GM21367 (cell line): Measurements from ENCODE around the gene ZFY.

Experiments used
- ATAC-seq: cut with Tn5 transposase; IDR thresholded peaks from one replicate; pipeline ENCODE4 v1.9.1; 2021; ENCODE audit not compliant: unreplicated experiment

The ZFY gene

DNA sequence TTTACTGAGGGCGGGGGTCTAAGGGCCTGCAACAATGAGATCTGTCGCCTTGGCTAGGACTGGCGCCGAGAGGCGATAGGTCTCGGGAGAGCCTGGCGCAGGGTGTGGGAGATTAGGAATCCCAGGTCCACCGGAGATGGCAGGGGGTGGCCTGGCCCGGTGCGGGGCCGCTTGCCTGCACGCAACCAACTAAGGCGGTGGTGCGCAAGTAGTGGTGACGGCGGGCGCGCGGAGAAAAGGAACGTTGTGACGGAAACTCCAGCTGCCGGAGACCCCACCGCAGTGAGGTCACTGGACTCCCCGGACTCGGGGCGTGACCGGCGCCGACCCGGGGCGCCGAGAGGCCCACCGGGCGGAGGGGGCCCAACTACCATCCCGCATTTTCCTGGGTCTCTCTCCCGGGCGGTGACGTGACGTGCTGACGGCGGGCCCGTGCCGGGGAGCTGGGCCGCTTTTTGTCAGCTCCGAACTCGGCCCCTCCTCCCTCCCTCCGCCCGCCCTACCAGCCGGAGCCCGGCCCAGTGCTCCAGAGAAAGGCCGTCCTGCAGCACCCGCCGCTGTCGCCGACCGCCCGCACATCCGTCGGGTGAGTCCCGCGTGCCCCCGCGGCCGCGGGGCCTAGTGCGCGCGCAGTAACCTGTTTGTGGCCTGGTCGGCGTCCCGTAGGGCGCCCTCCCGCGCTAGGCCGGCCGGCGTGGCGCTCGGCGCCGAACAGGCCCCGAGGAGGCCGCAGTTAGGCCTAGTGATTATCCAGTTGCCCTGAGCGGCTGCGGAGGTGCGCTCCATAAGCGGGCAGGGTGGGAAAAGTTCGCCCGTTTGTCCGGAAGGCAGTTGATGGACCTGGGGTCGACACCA is at the start of gene ZFY:
ZFY (plus strand) TSS at position 521 of the 855 bp plus-strand sequence. CDS start 18,556 bp downstream, outside the sequence.
- peak; percentile 25 for ATAC-seq

DNA sequence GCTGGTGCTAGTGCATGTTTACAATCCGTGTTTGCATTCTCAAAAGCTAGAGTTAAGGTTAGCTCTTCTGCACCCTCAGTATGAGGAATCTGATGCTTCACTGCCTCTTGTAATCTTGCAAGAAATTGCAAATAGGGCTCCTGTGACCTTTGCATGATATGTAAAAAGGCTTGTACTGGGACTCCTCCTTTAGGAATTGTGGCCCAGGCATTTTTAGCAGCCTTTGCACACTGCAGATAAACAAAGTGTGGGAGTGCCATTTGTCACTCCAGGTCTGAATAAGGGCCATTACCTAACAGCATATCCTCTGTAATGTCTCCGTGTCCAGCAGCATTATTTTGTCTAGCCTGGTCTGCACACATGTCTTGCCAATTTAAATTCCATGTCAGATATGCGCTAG is 49.3 kb upstream of the ZFY start:
- ATAC-seq, result no peak

DNA sequence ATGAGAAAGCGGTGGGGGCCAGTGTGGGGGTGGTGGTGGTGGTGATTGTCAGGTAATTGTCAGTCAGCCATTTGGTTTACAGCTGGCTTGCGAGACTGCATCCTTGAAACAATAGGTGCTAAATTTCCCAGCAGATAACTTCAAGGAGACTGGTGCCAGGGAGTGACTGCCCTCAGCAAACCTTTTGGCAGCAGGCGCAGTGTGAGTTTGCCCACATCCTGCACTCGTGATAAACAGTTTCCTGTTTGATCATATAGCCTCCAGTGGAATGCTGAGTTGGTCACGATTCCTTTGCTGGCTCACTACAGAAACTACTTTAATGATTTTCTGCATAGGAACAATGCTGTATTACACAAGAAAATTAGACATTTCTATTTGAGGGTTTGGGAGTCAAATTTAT is 47.8 kb upstream of the ZFY start:
- ATAC-seq, result no peak

DNA sequence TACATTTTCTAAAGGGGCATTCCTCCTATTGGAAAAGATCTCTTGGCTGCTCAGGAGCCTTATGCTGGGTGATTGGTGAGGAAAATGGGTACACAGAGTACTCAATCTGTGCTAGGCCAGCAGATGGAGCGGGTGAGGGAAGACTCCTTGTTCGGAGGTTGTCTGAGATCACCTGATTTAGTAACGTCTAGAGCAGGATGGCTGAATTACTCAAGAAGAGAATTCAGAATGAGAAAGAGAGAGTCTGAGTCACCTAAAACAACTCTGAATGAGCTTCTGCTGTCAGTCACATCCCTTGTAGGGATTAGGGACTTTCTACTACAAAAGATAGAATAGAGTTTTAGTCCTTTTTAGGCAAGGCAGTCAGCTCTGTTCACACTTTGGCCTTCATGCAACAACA is 47.2 kb upstream of the ZFY start:
- ATAC-seq, result peak; percentile 79

DNA sequence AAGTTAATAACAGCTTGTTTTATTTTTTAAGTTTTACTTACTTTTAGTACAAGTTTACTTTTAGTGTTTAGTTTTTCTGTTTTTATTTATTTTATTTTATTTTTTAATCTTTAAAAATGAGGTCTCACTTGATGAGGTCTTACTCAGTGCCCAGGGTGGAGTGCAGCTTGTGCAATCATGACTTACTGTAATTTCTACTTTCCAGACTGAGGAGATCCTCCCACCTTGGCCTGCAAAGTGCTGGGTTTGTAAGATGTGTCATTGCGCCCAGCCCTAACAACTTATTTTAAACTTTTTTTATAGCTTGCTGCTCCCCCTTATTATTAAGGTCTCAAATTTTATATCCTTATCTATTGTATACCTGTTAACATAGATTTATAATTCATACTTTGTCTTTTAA is 41.7 kb upstream of the ZFY start:
- no peak for ATAC-seq

DNA sequence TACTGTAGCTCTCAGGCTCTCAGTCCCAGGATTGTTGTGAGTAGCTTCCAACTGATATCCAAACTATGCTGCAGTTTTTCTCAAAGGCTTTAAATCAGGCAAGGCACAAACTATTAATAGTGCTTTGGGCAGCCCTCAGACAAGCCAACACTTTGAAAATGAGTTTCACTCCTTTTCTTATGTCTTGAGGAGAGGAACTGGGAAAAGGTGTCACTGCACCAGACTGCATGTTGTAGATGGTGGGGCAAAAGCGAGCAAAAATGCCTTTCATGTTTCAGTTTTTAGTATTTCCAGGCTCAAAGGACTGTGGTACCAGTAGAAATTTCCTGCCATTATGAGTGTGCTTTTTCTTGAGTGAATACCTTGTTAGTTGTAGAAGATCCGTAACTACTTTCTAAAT is 39.1 kb upstream of the ZFY start:
- ATAC-seq, result no peak

DNA sequence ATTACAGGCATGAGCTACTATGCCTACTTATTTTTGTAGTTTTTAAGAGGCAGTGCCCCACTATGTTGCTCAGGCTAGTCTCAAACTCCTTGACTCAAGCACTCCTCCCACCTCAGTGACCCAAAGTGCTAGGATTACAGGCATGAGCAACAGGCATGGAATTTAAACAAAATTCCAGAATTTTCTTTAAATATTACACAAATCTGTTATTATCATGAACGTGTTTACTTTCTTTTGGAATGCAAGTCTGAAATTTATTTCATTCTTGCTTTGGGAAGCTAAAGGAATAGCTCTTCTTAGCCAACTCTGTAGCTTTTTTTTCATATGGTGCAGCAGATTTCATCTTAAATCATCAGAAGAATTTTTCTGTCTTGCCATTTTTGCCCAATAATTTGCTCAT is 27.8 kb upstream of the ZFY start:
- ATAC-seq, result no peak

DNA sequence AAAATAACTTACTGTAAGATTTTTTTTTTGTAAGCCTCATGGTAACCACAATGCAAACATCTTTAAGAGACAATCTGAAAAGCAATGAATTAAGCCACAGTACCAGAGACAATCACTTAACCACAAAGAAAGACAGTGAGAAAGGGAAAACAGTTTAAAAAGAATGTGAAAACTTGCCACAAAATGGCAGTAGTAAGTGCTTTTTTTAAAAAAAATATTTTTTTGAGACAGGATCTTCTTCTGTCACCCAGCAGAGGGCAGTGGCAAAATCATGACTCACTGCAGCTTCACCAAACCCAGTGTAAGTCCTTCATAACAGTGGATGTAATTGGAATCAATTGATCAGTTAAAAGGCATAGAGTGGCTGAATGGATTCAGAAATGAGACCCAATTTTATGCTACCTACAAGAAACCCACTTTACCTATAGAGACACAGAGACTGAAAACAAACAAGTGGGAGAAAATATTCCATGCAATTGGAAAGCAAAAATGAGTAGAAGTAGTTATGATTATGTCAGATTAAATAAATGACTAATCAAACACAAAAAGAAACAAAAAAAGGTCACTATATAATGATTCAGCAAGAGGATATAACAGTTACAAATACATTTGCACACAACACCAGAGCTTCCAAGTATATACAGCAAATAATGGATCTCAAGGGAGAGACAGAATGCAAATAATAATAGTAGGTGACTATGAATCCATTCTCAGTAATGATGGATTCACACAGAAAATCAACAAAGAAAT is 21.9 kb upstream of the ZFY start:
- peak; percentile 67 for ATAC-seq

DNA sequence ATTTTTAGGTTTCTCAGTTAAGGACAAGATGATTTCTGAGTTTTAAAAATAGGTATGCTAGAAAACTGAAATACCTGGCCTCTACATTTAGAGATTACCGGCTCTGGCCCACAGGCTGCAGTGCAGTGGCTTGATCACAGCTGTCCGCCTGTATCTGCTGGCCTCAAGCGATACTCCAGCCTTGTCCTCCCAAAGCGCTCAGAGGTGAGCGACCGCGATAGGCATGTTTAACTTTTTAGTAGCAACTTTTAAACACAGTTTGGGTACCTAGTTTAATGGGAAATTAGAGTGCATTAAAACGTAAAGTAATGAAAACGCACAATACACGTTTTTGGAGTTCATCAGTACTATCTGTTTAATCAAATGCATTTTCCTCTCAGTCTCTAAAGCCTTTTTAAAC is 1.1 kb upstream of the ZFY start:
- ATAC-seq, result no peak

DNA sequence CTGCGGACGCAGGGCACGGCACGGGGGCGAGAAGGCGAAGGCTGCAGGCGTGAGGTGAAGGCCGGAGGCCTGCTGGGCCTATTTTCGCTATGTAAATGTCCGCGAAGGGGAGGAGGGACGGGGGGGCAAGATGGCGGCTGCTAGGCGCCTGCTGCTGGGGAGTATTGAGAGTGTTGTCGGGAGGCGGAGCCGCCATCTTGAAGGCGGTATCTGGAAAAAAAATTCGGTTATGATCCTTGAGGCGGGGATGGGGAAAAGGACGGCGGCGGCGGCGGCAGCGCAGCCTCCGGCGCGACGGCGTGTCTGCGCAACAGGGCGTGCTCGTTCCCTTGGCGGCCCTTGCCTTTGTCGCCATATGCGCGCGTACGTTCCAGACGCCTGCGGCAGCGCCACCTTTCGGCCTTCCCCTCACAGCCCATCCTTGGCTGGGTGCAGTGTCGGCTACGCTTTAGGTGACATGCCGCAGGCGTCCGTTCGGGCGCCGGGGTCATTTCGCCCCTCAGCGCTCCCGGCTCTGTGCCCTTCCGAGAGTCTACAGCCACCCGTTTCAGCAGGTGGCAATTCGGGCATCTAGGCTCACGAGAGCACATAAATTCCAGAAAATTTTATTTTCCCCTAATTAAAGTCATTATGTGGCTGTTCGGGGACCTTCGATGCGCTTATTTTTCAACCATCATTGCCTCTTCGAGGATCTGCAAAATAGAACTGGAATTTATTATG is 695 bp downstream of the ZFY start:
- peak; percentile 61 for ATAC-seq

DNA sequence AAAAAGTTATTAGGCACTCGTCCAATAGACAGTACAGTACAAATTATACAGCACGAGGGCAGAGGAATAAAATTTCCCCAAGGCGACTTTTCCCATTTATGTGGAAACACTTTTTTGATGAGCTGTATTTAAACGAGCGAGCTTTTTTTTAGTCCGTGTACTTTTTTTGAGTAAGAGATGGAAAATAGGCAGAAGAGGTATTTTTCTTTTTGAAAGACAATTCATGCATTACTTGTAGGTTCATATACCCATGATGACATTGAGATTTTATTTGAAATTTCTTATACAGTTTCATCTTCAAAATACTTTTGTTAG is 1.2 kb downstream of the ZFY start:
- ATAC-seq, result no peak

DNA sequence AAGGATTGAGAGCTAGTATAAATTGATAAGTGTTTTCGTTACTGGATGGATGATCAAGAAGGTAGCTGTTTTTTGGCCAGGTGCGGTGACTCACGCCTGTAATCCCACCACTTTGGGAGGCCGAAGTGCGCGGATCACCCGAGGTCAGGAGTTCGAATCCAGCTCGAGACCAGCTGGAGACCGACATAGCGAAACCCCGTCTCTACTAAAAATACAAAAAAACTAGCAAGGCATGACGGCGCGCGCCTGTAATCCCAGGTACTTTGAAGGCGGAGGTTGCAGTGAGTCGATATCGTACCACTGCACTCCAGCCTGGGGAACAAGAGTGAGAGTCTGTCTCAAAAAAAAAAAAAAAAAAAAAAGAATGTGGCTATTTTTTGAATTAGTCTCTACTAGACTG is 2.0 kb downstream of the ZFY start:
- ATAC-seq, result no peak

DNA sequence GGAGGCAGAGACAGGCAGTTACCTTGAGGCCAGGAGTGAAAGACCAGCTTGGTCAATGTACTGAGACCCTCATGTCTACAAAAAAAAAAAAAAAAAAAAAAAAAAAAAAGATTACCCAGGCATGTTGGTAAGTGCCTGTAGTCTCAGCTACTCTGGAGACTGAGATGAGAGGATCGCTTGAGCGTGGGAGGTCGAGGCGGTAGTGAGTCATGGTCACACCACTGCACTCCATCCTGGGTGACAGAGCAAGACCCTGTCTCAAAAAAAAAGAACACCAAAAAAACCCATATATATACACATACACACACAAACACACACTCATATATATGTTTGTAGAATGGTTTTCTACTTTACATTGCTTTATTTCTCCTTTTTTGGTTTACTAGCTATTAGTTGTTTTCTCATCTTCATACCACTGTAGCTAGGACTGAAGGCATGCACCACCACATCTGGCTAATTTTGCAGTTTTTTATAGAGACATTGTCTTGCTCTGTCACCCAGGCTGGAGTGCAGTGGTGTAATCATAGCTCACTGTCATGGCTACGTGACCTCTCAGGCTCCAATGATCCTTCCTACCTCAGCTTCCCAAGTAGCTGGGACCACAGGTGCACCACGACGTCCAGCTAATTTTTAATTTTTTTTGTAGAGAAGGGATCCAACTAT is 14.5 kb downstream of the ZFY start:
- peak; percentile 78 for ATAC-seq

DNA sequence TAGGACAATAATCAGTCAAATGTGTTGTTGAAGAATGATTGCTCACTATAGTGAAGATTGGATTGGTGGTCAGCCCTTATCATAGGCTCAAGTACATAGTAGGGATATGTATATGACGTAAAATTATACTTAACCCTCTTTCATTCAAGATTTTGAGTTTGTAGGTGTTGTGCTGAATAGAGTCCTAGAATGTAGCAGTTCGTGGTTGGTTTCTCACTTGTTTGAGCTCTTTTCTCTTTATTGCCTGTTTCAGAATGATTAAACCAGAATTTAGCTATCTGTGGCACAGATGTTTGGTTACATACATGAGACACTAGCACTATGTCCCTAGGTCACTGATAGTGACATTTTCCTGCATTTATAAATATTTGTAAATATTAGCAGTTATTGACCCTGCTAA is 15.5 kb downstream of the ZFY start:
- no peak for ATAC-seq

DNA sequence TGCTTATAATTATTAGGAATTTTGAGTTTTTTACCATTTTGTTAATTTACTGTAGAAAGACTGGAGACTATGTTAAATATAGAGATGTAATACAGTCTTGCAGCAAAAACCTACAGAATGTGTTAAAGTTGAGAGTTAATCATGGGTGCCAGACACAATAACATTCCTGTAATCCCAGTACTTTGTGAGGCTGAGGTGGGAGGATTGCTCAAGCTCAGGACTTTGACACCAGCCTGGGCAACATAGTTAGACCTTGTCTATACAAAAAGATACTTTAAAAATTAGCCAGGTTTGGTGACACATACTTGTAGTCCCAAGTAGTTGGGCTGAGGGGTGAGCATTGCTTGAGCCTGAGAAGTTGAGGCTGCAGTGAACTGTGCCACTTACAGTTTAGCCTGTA is 17.7 kb downstream of the ZFY start:
- no peak for ATAC-seq

DNA sequence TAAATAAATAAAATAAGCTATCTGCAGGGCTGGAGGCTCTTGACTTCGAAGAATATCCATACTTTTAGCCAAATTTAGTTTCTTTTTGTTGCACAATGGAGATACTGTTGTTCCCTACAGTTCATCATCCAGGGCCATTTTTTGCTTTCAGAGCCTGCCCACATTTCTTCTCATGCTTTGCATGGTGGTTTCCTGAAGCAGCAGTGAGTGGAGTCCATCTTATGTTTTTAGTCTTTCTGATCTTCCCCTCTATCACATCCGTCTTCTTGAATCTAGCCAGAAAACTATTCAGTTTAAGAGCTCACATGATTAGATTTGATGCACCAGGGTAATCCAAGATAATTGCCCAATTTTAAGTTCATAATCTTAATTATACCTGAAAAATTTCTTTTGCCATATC is 19.6 kb downstream of the ZFY start:
- no peak for ATAC-seq

DNA sequence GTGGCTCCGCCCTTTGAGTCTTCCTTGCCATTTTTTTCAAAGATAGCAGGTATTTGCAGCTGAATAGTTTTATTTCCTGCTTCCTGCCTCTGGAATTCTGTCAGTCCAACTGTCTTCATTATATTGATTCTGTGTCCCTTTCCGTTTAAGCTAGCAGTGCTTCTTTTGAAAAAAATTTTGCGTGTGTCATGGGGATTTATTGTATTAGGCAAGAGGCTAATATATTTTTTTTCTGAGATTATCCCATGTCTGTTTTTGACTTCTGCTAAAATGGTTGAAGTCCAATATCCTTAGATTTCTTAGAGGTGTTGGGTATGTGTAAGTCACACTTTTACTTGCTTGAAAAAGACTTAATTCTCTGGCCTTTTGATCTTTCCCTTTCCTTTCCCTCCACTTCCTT is 20.4 kb downstream of the ZFY start:
- no peak for ATAC-seq

DNA sequence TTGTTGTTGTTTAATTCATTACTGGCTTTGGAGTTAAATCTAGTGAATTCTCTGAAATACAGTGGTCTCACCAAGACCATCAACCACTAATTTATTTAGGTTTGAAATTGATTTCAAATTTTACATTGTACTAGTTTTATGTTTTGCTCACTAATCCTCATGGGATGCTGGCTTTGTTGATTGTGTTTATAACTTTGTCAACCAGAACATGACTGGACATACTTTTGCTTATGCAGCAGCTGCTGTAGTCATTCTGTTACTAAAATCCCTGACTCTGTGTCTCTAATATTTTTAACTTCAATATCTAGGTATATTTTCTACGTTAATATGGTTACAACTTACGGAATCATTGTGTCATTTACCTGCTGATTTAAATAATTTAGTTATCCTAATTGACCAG is 26.9 kb downstream of the ZFY start:
- ATAC-seq, result no peak

DNA sequence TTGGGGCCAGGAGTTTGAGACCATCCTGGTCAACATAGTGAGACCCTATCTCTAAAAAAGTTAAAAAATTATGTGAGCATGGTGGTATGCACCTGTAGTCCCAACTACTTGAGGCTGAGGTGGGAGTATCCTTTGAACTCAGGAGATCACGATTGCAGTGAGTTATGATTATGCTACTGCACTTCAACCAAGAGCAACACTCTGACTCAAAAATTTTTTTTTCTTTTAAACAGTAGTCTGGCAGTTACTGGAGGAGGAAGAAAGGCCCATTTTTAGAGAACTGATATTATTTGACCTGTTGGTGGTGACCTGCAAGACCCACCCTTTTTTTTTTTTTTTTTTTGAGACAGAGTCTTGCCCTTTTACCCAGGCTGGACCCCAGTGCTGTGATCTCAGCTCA is 29.6 kb downstream of the ZFY start:
- ATAC-seq, result no peak

DNA sequence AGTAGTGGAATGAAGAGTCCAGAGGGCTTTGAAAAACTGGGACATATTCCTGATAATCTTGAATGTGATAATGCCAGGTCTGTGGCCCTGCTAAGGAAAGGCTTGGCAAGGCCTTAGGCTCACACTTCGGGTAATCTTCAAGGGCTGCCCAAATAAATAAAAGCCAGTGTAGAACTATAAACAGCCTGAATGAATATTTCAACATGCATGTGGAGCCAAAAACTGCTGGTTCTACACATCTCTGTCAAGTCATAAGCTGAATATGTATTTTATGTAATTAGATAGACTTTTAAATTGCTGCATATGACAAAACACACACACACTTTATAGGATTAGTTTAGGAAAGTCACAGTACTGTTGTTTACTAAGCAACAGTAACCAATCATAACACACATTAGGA is 30.4 kb downstream of the ZFY start:
- no peak for ATAC-seq

DNA sequence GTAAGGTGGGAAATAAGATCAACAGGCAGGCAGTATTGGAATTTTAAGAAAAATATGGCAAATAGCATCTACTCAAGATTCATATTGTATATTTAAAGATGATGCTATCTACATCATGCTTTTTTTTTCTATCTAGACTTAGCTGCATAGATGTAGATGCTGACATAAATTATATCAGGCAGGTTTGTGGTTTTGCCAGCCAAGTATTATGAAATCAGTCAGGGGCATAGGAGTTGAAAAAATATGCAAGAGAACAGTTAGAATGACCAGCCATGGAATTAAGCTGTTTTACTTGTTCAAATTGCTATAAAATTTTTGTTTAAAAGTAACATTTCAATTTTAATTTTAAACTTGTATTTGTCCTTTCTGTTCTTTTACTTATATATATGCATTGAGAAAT is 34.4 kb downstream of the ZFY start:
- no peak for ATAC-seq
